ENCODE results near the gene RFX1. TPM values are rescaled to one million over a fixed set of nuclear protein-coding genes. Genes with fewer than 3 reads are reported as not detected.

RFX1 gene
- total and polyA plus RNA-seq, 9 of the 15 experiments (the other 6 are each of a cell fraction or from before 2014, with no cell fraction given), result 0.14 to 19.3 (median 1.2) TPM

- TF ChIP-seq NR2C2 (CRISPR knock-in tag; IDR thresholded peaks at IDR 0.05) (no peak), NR2C2 (tag; IDR thresholded peaks at IDR 0.05) (peak; percentile 96), RBM14 (IDR thresholded peaks at IDR 0.05; ENCODE audit: borderline replicate concordance, insufficient read depth, low read depth, low read length) (no peak), HNRNPK (IDR thresholded peaks at IDR 0.05; ENCODE audit: low read depth, low read length, poor library complexity, severe bottlenecking) (peak; percentile 60), ZBTB5 (IDR thresholded peaks at IDR 0.05) (no peak), STAT5B (CRISPR knock-in tag; IDR thresholded peaks at IDR 0.05) (no peak), PCBP1 (IDR thresholded peaks at IDR 0.05; ENCODE audit: low read depth, low read length, poor library complexity, severe bottlenecking) (peak; percentile 97), ZNF449 (CRISPR knock-in tag; IDR thresholded peaks at IDR 0.05) (no peak), ZNF174 (CRISPR knock-in tag; IDR thresholded peaks at IDR 0.05) (no peak), ZKSCAN8 (CRISPR knock-in tag; IDR thresholded peaks at IDR 0.05) (no peak), SMC3 (conservative IDR thresholded peaks at IDR 0.05; ENCODE audit: insufficient read depth, low read depth, low read length) (no peak), TARDBP (IDR thresholded peaks at IDR 0.05) (no peak), SRSF3 (IDR thresholded peaks at IDR 0.05; ENCODE audit: insufficient read depth, low read length) (no peak), GTF2E2 (tag; IDR thresholded peaks at IDR 0.05) (peak; percentile 43; the same call in 1 of the 2 replicates), MAFG (tag; conservative IDR thresholded peaks at IDR 0.05) (no peak)
- TF ChIP-seq, protein P1, sequence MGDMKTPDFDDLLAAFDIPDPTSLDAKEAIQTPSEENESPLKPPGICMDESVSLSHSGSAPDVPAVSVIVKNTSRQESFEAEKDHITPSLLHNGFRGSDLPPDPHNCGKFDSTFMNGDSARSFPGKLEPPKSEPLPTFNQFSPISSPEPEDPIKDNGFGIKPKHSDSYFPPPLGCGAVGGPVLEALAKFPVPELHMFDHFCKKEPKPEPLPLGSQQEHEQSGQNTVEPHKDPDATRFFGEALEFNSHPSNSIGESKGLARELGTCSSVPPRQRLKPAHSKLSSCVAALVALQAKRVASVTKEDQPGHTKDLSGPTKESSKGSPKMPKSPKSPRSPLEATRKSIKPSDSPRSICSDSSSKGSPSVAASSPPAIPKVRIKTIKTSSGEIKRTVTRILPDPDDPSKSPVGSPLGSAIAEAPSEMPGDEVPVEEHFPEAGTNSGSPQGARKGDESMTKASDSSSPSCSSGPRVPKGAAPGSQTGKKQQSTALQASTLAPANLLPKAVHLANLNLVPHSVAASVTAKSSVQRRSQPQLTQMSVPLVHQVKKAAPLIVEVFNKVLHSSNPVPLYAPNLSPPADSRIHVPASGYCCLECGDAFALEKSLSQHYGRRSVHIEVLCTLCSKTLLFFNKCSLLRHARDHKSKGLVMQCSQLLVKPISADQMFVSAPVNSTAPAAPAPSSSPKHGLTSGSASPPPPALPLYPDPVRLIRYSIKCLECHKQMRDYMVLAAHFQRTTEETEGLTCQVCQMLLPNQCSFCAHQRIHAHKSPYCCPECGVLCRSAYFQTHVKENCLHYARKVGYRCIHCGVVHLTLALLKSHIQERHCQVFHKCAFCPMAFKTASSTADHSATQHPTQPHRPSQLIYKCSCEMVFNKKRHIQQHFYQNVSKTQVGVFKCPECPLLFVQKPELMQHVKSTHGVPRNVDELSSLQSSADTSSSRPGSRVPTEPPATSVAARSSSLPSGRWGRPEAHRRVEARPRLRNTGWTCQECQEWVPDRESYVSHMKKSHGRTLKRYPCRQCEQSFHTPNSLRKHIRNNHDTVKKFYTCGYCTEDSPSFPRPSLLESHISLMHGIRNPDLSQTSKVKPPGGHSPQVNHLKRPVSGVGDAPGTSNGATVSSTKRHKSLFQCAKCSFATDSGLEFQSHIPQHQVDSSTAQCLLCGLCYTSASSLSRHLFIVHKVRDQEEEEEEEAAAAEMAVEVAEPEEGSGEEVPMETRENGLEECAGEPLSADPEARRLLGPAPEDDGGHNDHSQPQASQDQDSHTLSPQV (IDR thresholded peaks at IDR 0.05), result no peak
- TF ChIP-seq, protein P2, sequence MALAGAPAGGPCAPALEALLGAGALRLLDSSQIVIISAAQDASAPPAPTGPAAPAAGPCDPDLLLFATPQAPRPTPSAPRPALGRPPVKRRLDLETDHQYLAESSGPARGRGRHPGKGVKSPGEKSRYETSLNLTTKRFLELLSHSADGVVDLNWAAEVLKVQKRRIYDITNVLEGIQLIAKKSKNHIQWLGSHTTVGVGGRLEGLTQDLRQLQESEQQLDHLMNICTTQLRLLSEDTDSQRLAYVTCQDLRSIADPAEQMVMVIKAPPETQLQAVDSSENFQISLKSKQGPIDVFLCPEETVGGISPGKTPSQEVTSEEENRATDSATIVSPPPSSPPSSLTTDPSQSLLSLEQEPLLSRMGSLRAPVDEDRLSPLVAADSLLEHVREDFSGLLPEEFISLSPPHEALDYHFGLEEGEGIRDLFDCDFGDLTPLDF (CRISPR knock-in tag; IDR thresholded peaks at IDR 0.05), result no peak
These were observed 53.8 kb downstream of the RFX1 start, which contains the start of gene DCAF15 (continued) for GRCh38 chr19:13952154-13952930.
